Measurements from ENCODE around the gene ARSK.

Gene ARSK

DNA sequence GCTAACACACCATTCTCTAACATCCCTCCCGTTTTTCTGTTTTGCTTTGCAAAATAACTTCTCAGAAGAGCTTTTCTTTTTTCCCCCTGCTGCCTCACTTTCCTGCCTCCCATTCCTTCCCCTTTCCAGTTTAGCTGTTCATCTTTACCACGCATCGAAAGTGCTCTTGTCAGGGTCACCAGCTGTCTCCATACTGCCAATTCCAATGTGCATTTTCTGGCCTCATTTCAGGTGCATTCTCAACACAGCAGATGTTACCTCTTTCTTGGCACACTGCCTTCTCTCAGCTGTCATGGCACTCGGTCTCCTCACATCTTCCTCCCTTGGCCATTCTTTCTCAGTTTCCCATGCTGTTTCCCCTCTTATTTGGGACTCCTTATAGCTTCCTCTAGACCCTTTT, 9.5 kb downstream of the ARSK start:
- DNase-seq (ENCODE audit: low read depth in 2 of 2) = no peak

DNA sequence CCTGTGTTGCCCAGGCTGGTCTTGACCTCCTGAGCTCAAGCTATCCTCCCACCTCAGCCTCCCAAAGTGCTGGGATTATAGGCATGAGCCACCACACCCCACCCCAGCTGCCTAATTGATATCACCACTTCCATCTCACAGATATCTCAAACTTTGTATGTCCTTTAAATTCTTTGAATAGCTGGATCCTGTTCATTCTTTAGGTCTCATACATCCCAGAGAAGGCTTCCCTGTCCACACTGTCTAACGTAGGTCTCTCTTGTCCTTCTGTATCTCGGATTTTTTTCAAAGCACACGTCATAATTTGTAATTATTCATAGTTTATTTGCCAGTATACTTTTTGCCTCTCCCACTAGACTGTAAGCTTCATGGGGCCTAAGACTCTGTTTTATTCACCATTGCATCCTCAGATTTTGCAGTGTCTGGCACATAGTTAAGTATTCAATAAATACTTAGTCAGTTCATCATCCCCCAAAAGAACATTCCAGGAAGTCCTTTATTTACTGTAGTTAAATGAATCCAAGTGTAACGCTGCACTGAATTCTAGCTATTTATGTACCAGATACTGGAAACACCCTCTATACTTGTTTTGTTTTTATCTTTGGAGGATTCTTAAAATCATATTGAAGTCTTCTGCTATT, 10.5 kb downstream of the ARSK start:
- DNase-seq (ENCODE audit: low read depth in 2 of 2) = no peak

DNA sequence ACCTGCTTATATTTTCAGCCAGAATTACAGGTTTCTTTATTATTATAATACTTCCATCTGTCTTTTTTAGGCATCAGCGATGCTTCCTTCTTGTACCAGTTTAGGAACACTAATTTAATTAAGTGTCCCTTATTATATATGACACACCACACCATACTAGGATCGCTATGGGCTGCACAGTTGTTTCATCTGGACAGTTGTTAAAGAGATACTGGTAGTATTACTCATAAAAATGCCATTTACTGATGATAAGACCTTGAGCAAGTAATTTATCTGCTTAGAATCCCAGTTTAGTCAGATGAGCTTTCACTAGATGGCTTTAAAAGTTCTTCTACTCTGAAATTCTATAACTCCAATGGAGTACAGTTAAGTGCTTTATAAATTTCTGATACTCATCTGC, 17.1 kb downstream of the ARSK start:
- DNase-seq (ENCODE audit: low read depth in 2 of 2) = no peak

DNA sequence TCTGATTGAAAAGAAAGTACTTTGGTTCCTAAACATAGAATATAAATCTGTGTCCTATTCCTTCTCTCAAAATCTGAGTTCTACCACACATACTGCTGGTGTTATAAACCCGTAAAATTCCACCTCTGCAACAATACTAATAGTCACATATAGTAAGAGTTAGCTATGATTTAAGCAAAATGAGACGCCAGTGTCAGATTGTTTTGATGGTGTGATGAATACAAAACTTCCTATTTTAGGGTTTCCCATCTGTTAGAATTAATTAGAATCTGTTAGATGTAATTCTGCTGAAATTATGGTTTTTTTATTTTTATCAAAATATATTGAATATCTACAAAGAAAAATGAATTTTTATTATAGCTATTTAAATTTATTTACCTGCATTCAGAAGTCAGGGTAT, 26.7 kb downstream of the ARSK start:
- no peak for DNase-seq (ENCODE audit: low read depth in 2 of 2)

DNA sequence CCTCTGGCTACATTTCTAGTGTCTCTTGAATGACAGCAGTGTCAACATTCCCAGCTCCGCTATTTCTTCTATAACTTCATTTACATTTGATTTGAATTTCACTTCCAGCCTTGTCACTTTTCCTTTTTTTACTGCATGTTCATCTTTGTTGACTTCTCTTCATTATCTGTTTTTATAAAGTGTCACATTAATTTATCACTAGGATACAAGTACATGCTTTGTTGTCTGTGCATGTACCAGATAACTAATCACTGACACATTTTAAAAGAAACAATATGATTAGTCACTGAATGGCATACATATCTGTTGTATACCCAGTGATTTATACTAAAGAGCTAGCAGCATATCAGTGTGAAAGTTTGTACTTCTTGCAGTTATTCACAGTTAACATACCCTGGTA, 29.1 kb downstream of the ARSK start:
- no peak for DNase-seq (ENCODE audit: low read depth in 2 of 2)

DNA sequence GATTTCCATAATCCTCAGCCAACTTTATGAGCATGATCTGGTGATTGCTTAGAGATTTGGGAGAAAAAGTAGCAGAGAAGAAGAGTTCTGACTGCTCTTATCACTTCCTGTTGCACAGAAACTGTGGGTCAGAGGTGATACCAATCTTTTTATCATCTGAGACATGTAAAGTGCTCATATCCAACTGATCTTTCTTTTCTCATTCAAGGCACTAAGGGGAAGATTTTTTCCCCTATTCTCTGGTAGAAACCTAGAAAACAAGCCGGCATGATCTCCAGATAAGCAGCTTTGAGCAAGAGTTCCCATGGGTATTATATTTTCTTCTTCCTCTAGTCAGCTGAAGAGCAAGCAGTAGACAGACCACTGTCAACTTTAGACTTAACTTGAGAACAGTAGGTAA, 36.0 kb downstream of the ARSK start:
- no peak for DNase-seq (ENCODE audit: low read depth in 2 of 2)

DNA sequence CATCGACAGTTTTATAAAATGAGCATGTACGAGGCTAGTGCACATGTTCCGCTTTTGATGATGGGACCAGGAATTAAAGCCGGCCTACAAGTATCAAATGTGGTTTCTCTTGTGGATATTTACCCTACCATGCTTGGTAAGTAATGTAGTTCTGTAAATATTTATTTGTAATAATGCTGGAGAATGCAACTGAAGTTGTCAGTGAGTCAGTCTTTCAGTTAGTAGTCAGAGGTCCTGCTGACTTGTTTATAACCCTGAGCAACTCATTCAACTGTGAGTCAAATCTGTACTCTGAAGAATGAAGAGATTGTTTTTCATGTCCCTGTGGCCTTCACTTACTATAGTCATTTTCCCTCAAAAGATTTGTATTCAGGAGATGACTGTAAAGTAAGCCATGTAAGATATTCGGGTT, 36.6 kb downstream of the ARSK start:
- no peak for DNase-seq (ENCODE audit: low read depth in 2 of 2)

DNA sequence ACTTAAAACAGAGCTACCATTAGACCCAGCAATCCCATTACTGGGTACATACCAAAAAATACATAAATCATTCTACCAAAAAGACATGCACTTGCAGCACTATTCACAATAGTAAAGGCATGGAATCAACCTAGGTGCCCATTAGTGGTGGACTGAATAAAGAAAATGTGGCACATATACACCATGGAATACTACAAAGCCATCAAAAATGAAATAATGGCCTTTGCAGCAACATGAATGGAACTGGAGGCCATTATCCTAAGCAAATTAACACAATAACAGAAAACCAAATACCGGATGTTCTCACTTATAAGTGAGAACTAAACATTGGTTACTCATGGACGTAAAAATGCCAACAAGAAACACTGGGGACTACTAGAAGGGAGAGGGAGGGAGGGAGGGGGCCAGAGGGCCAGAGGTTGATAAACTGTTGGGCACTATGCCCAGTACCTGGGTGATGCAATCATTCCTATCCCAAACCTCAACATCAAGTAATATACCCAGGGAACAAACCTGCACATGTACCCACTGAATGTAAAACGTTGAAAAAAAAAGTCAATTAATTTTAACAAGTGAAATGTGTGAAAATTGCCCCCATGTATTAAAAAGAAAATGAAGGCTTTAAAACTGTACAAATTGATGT, 40.5 kb downstream of the ARSK start:
- no peak for DNase-seq (ENCODE audit: low read depth in 2 of 2)

DNA sequence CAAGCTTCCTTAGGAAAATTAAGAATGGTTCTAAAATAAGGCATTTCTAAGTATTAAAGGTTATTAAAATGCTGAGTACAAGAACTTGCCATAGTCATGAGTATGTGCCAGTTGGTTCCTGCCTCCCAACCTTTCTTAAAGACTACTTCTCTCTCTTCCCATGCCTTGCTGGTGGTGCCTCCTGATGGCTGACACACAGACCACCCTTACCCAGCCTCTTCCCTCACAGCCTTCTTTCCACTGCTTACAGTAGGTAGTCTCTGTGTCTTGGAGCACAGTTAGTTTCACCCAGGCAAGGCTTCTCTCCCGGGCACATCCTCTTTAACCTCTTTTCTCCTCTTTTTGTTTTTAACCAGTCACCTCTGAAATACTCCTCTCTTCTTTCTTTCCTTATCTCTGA, 44.4 kb downstream of the ARSK start:
- DNase-seq (ENCODE audit: low read depth in 2 of 2) = no peak

DNA sequence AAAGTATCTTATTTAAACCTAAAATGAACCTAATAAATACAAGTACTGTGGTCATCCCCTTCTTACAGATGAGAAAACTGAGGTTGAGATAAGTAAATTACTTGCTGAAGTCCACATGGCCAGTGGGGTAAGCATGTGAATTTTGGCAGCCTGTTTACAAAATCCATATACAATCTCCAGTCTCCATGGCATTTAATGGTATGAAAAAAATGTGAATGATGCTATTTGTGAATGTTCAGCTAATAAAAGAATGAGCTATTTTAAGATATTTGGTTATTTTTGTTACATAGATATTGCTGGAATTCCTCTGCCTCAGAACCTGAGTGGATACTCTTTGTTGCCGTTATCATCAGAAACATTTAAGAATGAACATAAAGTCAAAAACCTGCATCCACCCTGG, 45.7 kb downstream of the ARSK start:
- no peak for DNase-seq (ENCODE audit: low read depth in 2 of 2)

DNA sequence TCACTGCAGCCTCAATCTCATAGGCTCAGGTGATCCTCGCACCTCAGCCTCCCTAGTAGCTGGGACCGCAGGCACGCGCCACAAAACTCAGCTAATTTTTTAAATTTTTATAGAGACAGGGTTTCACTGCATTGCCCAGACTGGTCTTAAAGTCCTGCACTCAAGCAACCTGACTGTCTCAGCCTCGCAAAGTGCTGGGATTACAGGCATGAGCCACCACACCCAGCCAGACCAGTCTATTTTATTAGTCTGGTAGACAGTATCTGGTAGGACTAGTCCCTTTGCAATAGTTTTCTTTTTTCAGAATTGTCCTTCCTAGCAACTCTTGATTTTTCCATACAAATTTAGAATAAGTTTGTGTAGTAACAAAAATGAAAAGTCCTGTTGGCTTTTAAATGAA, 50.9 kb downstream of the ARSK start:
- no peak for DNase-seq (ENCODE audit: low read depth in 2 of 2)

DNA sequence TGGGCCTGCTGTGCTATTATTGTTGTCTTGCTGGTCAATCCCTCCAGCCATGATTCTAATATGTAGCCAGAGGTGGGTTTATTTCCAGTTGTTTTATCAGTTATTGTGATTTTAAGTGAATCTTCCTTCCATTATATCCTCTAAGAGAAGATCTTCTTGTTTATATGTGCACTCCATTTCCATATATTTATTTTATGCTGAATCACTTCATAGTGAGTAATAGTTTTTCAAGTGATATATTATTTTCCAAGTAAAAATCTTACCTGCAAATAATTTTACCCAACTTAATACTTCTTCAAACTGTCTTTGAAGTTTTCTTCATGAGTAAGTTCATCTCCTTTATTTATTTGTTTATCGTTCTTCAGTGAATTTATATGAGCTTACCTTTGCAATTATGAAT, 51.5 kb downstream of the ARSK start:
- DNase-seq (ENCODE audit: low read depth in 2 of 2) = no peak

DNA sequence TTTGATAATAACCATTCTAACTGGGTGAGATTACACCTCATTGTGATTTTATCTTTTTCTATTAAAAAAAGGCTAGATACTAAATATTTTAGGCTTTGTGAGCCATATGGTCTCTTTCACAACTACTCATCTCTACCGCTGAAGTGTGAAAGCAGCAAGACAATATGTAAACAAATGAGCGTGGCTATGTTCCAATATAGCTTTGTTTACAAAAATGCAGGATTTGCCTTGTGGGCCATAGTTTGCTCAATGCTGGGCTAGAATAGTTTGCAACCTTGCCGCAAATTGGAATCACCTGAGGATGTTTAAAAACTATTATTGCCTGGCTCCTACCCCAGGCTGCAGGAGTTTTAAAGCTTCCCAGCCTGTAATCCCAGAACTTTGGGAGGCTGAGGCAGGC, 54.8 kb downstream of the ARSK start:
- no peak for DNase-seq (ENCODE audit: low read depth in 2 of 2)

DNA sequence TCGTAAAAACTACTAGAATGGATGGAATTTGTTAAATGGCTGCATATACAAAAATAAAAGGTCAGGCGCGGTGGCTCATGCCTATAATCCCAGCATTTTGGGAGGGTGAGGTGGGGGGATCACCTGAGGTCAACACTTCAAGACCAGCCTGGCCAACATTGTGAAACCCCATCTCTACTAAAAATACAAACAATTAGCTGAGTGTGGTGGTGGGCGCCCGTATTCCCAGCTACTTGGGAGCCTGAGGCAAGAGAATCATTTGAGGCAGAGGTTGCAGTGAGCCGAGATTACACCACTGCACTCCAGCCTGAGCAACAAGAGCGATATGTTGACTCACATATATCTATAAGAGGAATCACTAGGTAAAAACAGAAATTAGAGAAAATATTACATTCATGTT, 55.6 kb downstream of the ARSK start:
- no peak for DNase-seq (ENCODE audit: low read depth in 2 of 2)

DNA sequence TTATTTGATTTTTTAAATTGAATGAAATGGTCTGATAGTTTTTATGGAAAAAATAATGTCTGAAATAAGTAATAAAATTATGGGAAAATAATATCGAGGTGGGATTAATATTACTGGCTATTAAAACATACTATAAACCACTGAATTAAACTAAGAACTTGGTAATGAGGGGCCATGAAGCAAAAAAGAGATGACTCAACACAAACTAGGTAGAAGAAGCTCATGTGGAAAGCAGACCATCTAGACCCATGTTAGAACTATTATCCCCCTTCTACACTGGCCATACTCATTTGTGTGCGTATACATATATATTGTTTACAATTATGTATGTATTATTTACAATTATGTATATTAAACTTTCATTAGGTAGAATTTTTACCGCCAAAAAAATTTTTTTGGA, 56.5 kb downstream of the ARSK start:
- DNase-seq (ENCODE audit: low read depth in 2 of 2) = no peak

DNA sequence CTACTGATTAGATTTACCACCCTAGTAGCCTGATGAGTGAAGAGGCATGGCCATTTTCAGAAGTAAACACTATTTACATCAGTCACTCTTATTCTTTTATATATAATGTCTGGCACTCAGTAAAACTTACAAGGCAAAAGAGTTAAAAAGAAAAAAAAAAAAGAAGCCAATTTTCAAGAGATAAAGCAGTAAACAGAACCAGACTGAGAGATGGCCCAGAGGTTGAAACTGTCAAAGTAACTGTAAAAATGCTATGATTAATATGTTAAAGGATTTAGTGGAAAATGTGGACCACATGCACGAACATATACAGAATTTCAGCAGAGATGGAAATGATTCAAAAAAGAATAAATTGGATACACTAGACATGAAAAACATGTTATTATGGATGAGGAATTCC, 58.6 kb downstream of the ARSK start:
- DNase-seq (ENCODE audit: low read depth in 2 of 2) = no peak

DNA sequence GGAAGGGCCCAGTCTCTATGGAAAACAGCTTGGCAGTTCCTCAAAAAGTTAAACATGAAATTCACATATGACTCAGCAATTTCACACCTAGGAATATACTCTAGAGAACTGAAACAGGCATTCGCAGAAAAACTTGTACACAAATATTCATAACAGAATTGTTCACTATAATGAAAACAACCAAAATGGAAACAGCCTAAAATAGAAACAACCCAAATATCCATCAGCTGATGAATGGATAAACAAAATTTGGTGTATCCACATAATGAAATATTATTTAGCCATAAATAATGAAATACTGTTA, 60.2 kb downstream of the ARSK start:
- DNase-seq (ENCODE audit: low read depth in 2 of 2) = no peak

DNA sequence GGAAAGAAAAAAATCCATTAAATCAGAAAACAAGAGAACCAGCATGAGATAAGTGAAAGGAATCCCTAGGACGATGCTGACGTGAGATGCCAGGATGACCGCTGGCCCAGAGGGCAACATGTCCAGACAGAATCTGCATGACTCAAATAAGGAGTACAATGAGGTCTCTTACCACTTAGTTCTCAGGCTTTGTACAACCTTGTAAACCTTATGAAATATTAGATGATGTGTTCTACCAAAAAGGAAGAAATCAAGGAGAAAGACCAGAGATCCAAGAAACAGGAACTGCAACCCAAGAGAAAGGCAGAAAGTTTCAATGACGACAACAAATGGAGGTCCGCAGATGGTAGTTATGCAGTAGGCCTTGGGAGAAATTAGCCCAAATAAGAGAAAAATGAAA, 62.2 kb downstream of the ARSK start:
- DNase-seq (ENCODE audit: low read depth in 2 of 2) = no peak

DNA sequence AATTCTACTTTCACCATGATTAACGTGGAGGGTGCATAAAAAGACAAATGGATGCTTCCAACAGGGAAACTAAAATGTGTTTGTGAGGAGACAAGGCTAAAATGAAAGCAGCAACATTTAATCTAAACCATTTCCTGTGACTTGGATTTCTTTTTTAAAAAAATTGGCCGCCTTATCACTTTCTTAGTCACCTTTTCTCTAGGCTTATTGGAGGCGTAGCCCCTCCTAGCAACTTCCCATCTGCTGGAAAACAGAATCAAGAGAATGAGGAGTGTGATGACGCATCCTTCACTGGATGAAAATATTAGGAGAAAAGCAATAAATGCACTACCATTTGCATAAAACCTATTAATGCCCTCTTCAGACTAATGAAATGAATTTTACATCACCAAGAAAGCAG, 64.2 kb downstream of the ARSK start:
- DNase-seq (ENCODE audit: low read depth in 2 of 2) = no peak

DNA sequence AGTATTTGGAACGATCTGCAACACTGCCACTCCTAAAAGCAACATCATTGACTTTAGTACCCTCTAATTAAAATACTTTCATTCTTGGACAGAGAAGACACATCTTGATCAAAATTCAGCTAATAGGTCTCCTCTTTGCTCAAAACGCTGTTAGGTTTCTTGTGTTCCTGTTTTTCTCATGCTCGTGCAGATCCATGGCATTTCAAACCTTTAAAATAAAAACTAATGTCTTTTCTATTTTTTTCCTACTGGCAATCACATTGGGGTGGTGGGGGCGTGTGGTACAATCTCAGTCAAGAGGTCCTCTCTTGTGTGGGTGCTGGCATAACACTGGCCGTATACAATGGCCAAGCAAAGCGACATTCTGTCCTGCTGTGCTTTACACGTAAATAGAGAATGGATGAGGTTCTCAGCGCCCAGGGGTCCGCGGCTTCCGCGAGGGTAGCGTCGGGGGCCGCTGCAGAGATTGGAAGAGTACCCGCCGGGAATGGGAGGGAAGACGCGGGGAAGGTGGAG, 64.7 kb downstream of the ARSK start:
- no peak for DNase-seq (ENCODE audit: low read depth in 2 of 2)

DNA sequence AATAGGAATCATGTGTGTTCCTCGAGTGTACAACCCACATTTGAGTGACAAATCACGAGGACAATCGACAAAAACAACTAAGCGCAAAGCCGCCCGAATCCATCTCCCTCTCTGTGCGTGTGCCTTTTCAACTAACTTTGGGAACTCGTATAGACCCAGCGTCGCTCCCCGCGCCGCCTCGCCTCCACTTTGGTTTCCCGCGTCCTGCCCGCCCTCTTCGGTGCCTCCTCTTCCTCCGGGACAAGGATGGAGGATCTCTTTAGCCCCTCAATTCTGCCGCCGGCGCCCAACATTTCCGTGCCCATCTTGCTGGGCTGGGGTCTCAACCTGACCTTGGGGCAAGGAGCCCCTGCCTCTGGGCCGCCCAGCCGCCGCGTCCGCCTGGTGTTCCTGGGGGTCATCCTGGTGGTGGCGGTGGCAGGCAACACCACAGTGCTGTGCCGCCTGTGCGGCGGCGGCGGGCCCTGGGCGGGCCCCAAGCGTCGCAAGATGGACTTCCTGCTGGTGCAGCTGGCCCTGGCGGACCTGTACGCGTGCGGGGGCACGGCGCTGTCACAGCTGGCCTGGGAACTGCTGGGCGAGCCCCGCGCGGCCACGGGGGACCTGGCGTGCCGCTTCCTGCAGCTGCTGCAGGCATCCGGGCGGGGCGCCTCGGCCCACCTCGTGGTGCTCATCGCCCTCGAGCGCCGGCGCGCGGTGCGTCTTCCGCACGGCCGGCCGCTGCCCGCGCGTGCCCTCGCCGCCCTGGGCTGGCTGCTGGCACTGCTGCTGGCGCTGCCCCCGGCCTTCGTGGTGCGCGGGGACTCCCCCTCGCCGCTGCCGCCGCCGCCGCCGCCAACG, 65.3 kb downstream of the ARSK start, which contains the start of gene GPR150:
Gene GPR150 (plus strand): TSS at position 58 of the 840 bp plus-strand sequence. CDS start 189 bp downstream, at position 247.
- peak in 1 of 2 donors; percentile 18 for DNase-seq (ENCODE audit: low read depth in 2 of 2)

DNA sequence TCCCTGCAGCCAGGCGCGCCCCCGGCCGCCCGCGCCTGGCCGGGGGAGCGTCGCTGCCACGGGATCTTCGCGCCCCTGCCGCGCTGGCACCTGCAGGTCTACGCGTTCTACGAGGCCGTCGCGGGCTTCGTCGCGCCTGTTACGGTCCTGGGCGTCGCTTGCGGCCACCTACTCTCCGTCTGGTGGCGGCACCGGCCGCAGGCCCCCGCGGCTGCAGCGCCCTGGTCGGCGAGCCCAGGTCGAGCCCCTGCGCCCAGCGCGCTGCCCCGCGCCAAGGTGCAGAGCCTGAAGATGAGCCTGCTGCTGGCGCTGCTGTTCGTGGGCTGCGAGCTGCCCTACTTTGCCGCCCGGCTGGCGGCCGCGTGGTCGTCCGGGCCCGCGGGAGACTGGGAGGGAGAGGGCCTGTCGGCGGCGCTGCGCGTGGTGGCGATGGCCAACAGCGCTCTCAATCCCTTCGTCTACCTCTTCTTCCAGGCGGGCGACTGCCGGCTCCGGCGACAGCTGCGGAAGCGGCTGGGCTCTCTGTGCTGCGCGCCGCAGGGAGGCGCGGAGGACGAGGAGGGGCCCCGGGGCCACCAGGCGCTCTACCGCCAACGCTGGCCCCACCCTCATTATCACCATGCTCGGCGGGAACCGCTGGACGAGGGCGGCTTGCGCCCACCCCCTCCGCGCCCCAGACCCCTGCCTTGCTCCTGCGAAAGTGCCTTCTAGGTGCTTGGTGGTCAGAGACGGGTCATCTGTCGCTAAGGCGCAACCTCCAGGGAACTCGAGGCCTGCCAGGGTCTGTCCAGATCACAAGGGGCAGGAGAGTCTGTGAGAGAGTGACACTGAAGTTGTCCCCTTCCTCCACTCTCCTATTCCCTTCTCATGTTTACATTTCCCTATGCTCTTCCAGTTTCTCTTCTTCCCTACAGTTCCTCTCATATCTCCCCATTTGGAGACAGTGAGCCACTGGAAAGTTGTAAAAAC, 66.3 kb downstream of the ARSK start:
- DNase-seq (ENCODE audit: low read depth in 2 of 2) = no peak

All from activated CD8-positive, alpha-beta memory T cell treated with anti-CD3 and anti-CD28 coated beads for 4 hours (primary cell).